HEK293 (cell line): ENCODE measurements around the gene RPL10A.

Experiments
- KLF1 ChIP-seq: fragments of 450-650 bp; formaldehyde crosslinking; IDR thresholded peaks from 2 replicates; pipeline ENCODE4 v1.5.1; 2016; ENCODE audit warnings: missing biosample characterization, missing genetic modification characterization
- KLF8 ChIP-seq: fragments of 450-650 bp; formaldehyde crosslinking; IDR thresholded peaks from 2 replicates; pipeline ENCODE4 v1.5.1; 2016; ENCODE audit warnings: missing biosample characterization, missing genetic modification characterization
- MEIS1 ChIP-seq: sonication (generic); formaldehyde crosslinking; IDR thresholded peaks from 2 replicates; pipeline ENCODE4 v1.8.1; 2022; ENCODE audit warnings: missing genetic modification reagents, mild to moderate bottlenecking, borderline replicate concordance
- REPIN1 ChIP-seq: fragments of 450-650 bp; formaldehyde crosslinking; IDR thresholded peaks from 2 replicates; pipeline ENCODE4 v1.5.1; 2017; ENCODE audit warnings: missing biosample characterization, missing genetic modification characterization, low read depth
- SALL2 ChIP-seq: fragments of 450-650 bp; formaldehyde crosslinking; IDR thresholded peaks from 2 replicates; pipeline ENCODE4 v1.5.0; 2017; ENCODE audit warnings: missing biosample characterization, mild to moderate bottlenecking, missing genetic modification characterization, borderline replicate concordance
- SETDB1 ChIP-seq: IDR thresholded peaks from one replicate; pipeline ENCODE4 v1.6.1; 2017; ENCODE audit warnings: mild to moderate bottlenecking, low read length, moderate library complexity, mixed read lengths; ENCODE audit not compliant: insufficient read length
- SP7 ChIP-seq: fragments of 450-650 bp; formaldehyde crosslinking; IDR thresholded peaks from 2 replicates; pipeline ENCODE4 v1.5.1; 2016; ENCODE audit warnings: missing biosample characterization, missing genetic modification characterization
- TCF7L2 ChIP-seq: IDR thresholded peaks from 2 replicates; pipeline ENCODE4 v1.6.1; 2011; ENCODE audit warnings: low read depth, mild to moderate bottlenecking, inconsistent platforms, low read length, moderate library complexity, borderline replicate concordance
- WT1 ChIP-seq: fragments of 450-650 bp; formaldehyde crosslinking; IDR thresholded peaks from 2 replicates; pipeline ENCODE4 v1.5.1; 2016; ENCODE audit warnings: missing biosample characterization, missing genetic modification characterization
- ZBTB44 ChIP-seq: fragments of 450-650 bp; IDR thresholded peaks from 2 replicates; pipeline ENCODE4 v1.5.1; 2018; ENCODE audit warnings: missing biosample characterization, mild to moderate bottlenecking, missing genetic modification characterization
- ZBTB48 ChIP-seq: fragments of 450-650 bp; formaldehyde crosslinking; IDR thresholded peaks from 2 replicates; pipeline ENCODE4 v1.5.1; 2016; ENCODE audit warnings: missing biosample characterization, missing genetic modification characterization
- ZEB2 ChIP-seq: fragments of 450-650 bp; formaldehyde crosslinking; IDR thresholded peaks from 2 replicates; pipeline ENCODE4 v1.5.1; 2016; ENCODE audit warnings: missing biosample characterization, missing genetic modification characterization
- ZFHX2 ChIP-seq: fragments of 450-650 bp; formaldehyde crosslinking; conservative IDR thresholded peaks from 2 replicates; pipeline ENCODE4 v1.5.1; 2016; ENCODE audit warnings: missing biosample characterization, missing genetic modification characterization
- ZFP37 ChIP-seq: fragments of 450-650 bp; formaldehyde crosslinking; IDR thresholded peaks from 2 replicates; pipeline ENCODE4 v1.5.1; 2016; ENCODE audit warnings: missing biosample characterization, missing genetic modification characterization
- ZNF132 ChIP-seq: fragments of 450-650 bp; formaldehyde crosslinking; IDR thresholded peaks from 2 replicates; pipeline ENCODE4 v1.5.1; 2017; ENCODE audit warnings: missing biosample characterization, missing genetic modification characterization, borderline replicate concordance
- ZNF155 ChIP-seq: fragments of 450-650 bp; formaldehyde crosslinking; IDR thresholded peaks from 2 replicates; pipeline ENCODE4 v1.5.1; 2016; ENCODE audit warnings: missing biosample characterization, missing genetic modification characterization
- ZNF16 ChIP-seq: fragments of 450-650 bp; formaldehyde crosslinking; IDR thresholded peaks from 2 replicates; pipeline ENCODE4 v1.5.1; 2016; ENCODE audit warnings: low read depth, missing biosample characterization, missing genetic modification characterization
- ZNF169 ChIP-seq: fragments of 450-650 bp; formaldehyde crosslinking; IDR thresholded peaks from 2 replicates; pipeline ENCODE4 v1.5.1; 2016; ENCODE audit warnings: missing biosample characterization, missing genetic modification characterization
- ZNF174 ChIP-seq: fragments of 450-650 bp; formaldehyde crosslinking; IDR thresholded peaks from 2 replicates; pipeline ENCODE4 v1.5.0; 2017; ENCODE audit warnings: missing biosample characterization, mild to moderate bottlenecking, missing genetic modification characterization
- ZNF175 ChIP-seq: fragments of 450-650 bp; formaldehyde crosslinking; IDR thresholded peaks from 2 replicates; pipeline ENCODE4 v1.5.1; 2016; ENCODE audit warnings: missing biosample characterization, missing genetic modification characterization
- ZNF214 ChIP-seq: fragments of 450-650 bp; formaldehyde crosslinking; IDR thresholded peaks from 2 replicates; pipeline ENCODE4 v1.5.1; 2017; ENCODE audit warnings: missing biosample characterization, mild to moderate bottlenecking, missing genetic modification characterization, borderline replicate concordance
- ZNF280D ChIP-seq: fragments of 450-650 bp; formaldehyde crosslinking; IDR thresholded peaks from 2 replicates; pipeline ENCODE4 v1.5.1; 2016; ENCODE audit warnings: missing biosample characterization, missing genetic modification characterization
- ZNF311 ChIP-seq: fragments of 450-650 bp; formaldehyde crosslinking; IDR thresholded peaks from 2 replicates; pipeline ENCODE4 v1.5.1; 2017; ENCODE audit warnings: missing biosample characterization, missing genetic modification characterization, borderline replicate concordance
- ZNF423 ChIP-seq: fragments of 450-650 bp; formaldehyde crosslinking; IDR thresholded peaks from 2 replicates; pipeline ENCODE4 v1.5.1; 2016; ENCODE audit warnings: missing biosample characterization, missing genetic modification characterization
- ZNF530 ChIP-seq: fragments of 450-650 bp; formaldehyde crosslinking; IDR thresholded peaks from 2 replicates; pipeline ENCODE4 v1.5.1; 2016; ENCODE audit warnings: low read depth, missing biosample characterization, missing genetic modification characterization
- ZNF544 ChIP-seq: fragments of 450-650 bp; formaldehyde crosslinking; IDR thresholded peaks from 2 replicates; pipeline ENCODE4 v1.5.0; 2017; ENCODE audit warnings: missing biosample characterization, missing genetic modification characterization
- ZNF549 ChIP-seq: fragments of 450-650 bp; IDR thresholded peaks from 2 replicates; pipeline ENCODE4 v1.5.1; 2018; ENCODE audit warnings: missing biosample characterization, missing genetic modification characterization, mild to moderate bottlenecking, inconsistent platforms, moderate library complexity
- ZNF571 ChIP-seq: fragments of 450-650 bp; formaldehyde crosslinking; IDR thresholded peaks from 2 replicates; pipeline ENCODE4 v1.5.0; 2017; ENCODE audit warnings: missing biosample characterization, missing genetic modification characterization
- ZNF580 ChIP-seq: fragments of 450-650 bp; formaldehyde crosslinking; IDR thresholded peaks from 2 replicates; pipeline ENCODE4 v1.5.1; 2016; ENCODE audit warnings: missing biosample characterization, missing genetic modification characterization
- ZNF624 ChIP-seq: fragments of 450-650 bp; formaldehyde crosslinking; IDR thresholded peaks from 2 replicates; pipeline ENCODE4 v1.5.1; 2017; ENCODE audit warnings: missing biosample characterization, missing genetic modification characterization
- ZNF777 ChIP-seq: fragments of 450-650 bp; formaldehyde crosslinking; IDR thresholded peaks from 2 replicates; pipeline ENCODE4 v1.5.1; 2017; ENCODE audit warnings: missing biosample characterization, missing genetic modification characterization, borderline replicate concordance
- ZXDB ChIP-seq: fragments of 450-650 bp; formaldehyde crosslinking; IDR thresholded peaks from 2 replicates; pipeline ENCODE4 v1.5.1; 2016; ENCODE audit warnings: missing biosample characterization, missing genetic modification characterization

The RPL10A gene

GRCh38 chr6:35486005-35486925, 18.1 kb downstream of the RPL10A start (continued):
- TF ChIP-seq TCF7L2 (no peak), ZNF155 (tag by site-specific recombination) (no peak), ZXDB (no peak), ZNF777 (tag by site-specific recombination) (no peak), ZNF624 (no peak), REPIN1 (tag by site-specific recombination) (no peak), ZNF571 (no peak), ZNF132 (no peak), ZNF280D (no peak), ZNF214 (tag by site-specific recombination) (no peak), ZBTB44 (tag by site-specific recombination) (no peak), SETDB1 (no peak), ZEB2 (no peak), ZNF169 (tag by site-specific recombination) (no peak), ZNF423 (tag by site-specific recombination) (no peak), ZNF549 (no peak), ZNF530 (tag by site-specific recombination) (no peak), ZNF580 (tag by site-specific recombination) (no peak), SP7 (tag by site-specific recombination) (0 out of 2 replicates have a peak, but pooled peaks have one; percentile 36), ZFHX2 (tag by site-specific recombination) (peak; percentile 75), MEIS1 (no peak), KLF8 (tag by site-specific recombination) (no peak), ZBTB48 (tag by site-specific recombination) (no peak), ZNF544 (tag by site-specific recombination) (no peak), ZNF16 (tag by site-specific recombination) (no peak), ZFP37 (tag by site-specific recombination) (no peak), ZNF174 (tag by site-specific recombination) (no peak), WT1 (tag by site-specific recombination) (peak; percentile 66; the same call in 1 of the 2 replicates), SALL2 (no peak), ZNF175 (tag by site-specific recombination) (no peak), ZNF311 (tag by site-specific recombination) (no peak), KLF1 (peak; percentile 31; the same call in 1 of the 2 replicates)
- TF ChIP-seq, all 188 proteins: peak for 7
